Suprapubic skin (tissue), 4 donors: ENCODE data around the gene UBN1.

Experiments used
- POLR2A ChIP-seq, 2 donors: fragments of 450-650 bp; IDR thresholded peaks; one replicate each; pipeline ENCODE4 v1.6.1; 2017; ENCODE audit warnings: antibody characterized with exemption in 2 of 2, mild to moderate bottlenecking in 2 of 2, moderate library complexity in 2 of 2
- POLR2AphosphoS5 ChIP-seq, 3 donors: sonication (generic); formaldehyde crosslinking; IDR thresholded peaks; one replicate each; pipeline ENCODE4 v1.6.1; 2017; ENCODE audit warnings: antibody characterized with exemption in 3 of 3
- TF ChIP-seq, protein P1 (sequence below), 2 donors: fragments of 200-600 bp in 1 of 2; fragments of 450-650 bp in 1 of 2; sonication (generic) in 1 of 2; IDR thresholded peaks; one replicate each; pipeline ENCODE4 v1.5.1; 2016 to 2019; ENCODE audit warnings: antibody characterized with exemption in 2 of 2, mild to moderate bottlenecking in 1 of 2, moderate library complexity in 1 of 2

DNA sequence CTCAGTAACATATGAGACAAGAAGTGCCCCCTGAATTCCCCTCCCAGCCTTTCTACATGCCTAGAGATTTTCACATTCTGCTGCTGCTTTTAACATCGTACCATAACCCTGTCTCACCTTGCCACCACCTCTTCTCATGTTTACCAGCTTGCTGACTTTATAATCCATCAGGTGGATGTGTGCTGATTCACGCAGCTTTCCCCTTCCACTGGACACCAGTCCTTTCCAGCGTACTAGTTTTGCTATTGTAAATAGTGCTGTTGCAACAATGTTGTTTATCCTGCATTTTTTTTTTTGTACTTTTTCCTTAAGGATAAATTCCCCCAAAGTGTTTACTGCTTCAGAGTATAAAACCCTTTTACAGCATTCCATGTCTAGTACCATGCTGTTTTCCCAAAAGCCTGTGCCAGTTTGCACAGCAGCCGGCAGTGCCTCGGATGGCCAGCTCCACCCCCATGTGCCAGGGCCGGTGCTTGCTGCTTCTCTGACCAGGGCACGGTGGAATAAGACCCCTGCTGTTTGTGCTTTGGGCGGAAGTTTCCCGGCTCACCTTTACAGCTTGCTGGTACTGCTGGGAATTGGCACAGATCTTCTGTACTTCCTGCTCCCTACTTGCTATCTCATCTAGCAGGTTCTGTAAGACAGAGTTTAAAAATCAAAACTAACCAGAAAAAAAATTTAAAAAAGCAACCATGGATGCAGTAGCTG lies 41.3 kb downstream of the UBN1 start:
- TF ChIP-seq POLR2AphosphoS5 (IDR thresholded peaks at IDR 0.05) (no peak), POLR2A (IDR thresholded peaks at IDR 0.05) (no peak)
- TF ChIP-seq, protein P1, sequence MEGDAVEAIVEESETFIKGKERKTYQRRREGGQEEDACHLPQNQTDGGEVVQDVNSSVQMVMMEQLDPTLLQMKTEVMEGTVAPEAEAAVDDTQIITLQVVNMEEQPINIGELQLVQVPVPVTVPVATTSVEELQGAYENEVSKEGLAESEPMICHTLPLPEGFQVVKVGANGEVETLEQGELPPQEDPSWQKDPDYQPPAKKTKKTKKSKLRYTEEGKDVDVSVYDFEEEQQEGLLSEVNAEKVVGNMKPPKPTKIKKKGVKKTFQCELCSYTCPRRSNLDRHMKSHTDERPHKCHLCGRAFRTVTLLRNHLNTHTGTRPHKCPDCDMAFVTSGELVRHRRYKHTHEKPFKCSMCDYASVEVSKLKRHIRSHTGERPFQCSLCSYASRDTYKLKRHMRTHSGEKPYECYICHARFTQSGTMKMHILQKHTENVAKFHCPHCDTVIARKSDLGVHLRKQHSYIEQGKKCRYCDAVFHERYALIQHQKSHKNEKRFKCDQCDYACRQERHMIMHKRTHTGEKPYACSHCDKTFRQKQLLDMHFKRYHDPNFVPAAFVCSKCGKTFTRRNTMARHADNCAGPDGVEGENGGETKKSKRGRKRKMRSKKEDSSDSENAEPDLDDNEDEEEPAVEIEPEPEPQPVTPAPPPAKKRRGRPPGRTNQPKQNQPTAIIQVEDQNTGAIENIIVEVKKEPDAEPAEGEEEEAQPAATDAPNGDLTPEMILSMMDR (IDR thresholded peaks at IDR 0.05), result no peak
